Kidney (tissue), 14 donors: ENCODE measurements around the gene CD209. TPM values are rescaled to one million over a fixed set of nuclear protein-coding genes. Genes with fewer than 3 reads are reported as not detected.

Experiments
- DNase-seq, 5 donors: peaks; one replicate each; pipeline ENCODE4 v3.0.0-alpha.2; 2013 to 2020
- FAIRE-seq: peaks from 2 replicates; lab custom pipeline; 2012; peaks lifted over from hg19 to GRCh38; lab: Jason Lieb, UNC
- H3K27ac ChIP-seq, 2 donors: one replicate each; pipeline ENCODE4 v1.7.0; 2013; ENCODE audit warnings: low read depth in 2 of 2, low read length in 2 of 2, inconsistent platforms in 1 of 2
- H3K27me3 ChIP-seq: one replicate; pipeline ENCODE4 v1.7.1; 2013; ENCODE audit warnings: low read length, inconsistent platforms; ENCODE audit not compliant: control insufficient read depth, insufficient read depth
- H3K36me3 ChIP-seq, 3 donors: one replicate each; pipeline versions ENCODE4 v1.7.0 to v1.7.1; 2013; ENCODE audit warnings: low read length in 3 of 3, control low read depth in 1 of 3, inconsistent platforms in 1 of 3; ENCODE audit not compliant: insufficient read depth in 3 of 3, control insufficient read depth in 2 of 3
- H3K4me1 ChIP-seq, 3 donors: one replicate each; pipeline versions ENCODE4 v1.7.0 to v1.7.1; 2013; ENCODE audit warnings: low read length in 3 of 3, inconsistent platforms in 1 of 3, low read depth in 1 of 3; ENCODE audit not compliant: control insufficient read depth in 2 of 3, insufficient read depth in 2 of 3
- H3K4me3 ChIP-seq, 3 donors: one replicate each; pipeline versions ENCODE4 v1.7.0 to v1.8.1; 2013; ENCODE audit warnings: low read length in 3 of 3, control low read depth in 1 of 3, inconsistent platforms in 1 of 3
- H3K9ac ChIP-seq, 3 donors: one replicate each; pipeline versions ENCODE4 v1.7.0 to v1.7.1; 2013; ENCODE audit warnings: low read length in 3 of 3, control low read depth in 1 of 3, inconsistent platforms in 1 of 3
- H3K9me3 ChIP-seq, 3 donors: one replicate each; pipeline versions ENCODE4 v1.7.0 to v1.7.1; 2013; ENCODE audit warnings: low read length in 3 of 3, control low read depth in 1 of 3, inconsistent platforms in 1 of 3; ENCODE audit not compliant: control insufficient read depth in 2 of 3, insufficient read depth in 1 of 3
- intact Hi-C: fragments of 100-400 bp; cut with DNase I; formaldehyde crosslinking; loops from one replicate; pipeline ENCODE4 v1.11.1; 2022
- polyA plus RNA-seq: library from polyadenylated mRNA; stranded (reverse); fragments of 350-450 nt; fragmentation: Illumina TruSeq; extraction: RNeasy Lipid Tissue Mini Kit (QIAGEN cat#74804); gene quantifications from one replicate; pipeline ENCODE4 v1.2.3, GENCODE V29; 2014; ENCODE audit warnings: low read depth, low replicate concordance; ENCODE audit not compliant: insufficient read depth
- total RNA-seq: library from RNA; stranded (reverse); fragmentation: NEBNext Ultra II Directional; extraction: Animal tissue kit (Norgen Biotek cat#: 25700); gene quantifications from one replicate; pipeline ENCODE4 v1.2.1, GENCODE V29; 2021
- TF ChIP-seq, protein P1 (sequence below): IDR thresholded peaks from 3 replicates; pipeline ENCODE4 v1.5.1; 2012; ENCODE audit warnings: mild to moderate bottlenecking, moderate library complexity, borderline replicate concordance; ENCODE audit not compliant: insufficient read depth; ENCODE audit errors: extremely low read depth
- donor health status: control.
- donor health status: control.
- donor health status: control.
- donor health status: control.
- donor health status: control.
- donor health status: DM: yes; HTN: yes; CAD: no.
- donor health status: Normal renal cell carcinoma (clear cell type).

CD209 gene
- total and polyA plus RNA-seq, 2 donors from 2014 or later = 1.2 to 11.7 TPM

DNA sequence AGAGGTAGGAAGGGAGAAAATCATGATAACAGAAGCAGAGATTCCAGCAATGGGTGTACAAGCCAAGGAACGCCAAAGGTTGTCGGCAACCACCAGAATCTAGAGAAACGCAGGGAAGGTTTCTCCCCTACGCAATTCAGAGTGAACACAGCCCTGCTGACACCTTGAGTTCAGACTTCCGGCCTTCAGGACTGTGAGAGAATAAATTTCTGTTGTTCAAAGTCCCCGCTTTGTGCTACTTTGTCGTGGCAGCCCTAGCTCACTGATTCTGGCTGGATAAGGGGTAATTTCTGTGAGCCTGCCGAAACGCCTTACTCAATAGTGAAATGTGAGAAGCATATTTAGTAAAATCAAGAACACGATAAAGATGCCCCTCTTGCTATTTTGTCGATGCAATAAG is 10.1 kb downstream of the CD209 start:
- no peaks in the 10 kb centered on the region for H3K36me3 ChIP-seq
- H3K4me1 ChIP-seq = no peaks in the 10 kb centered on the region
- intact Hi-C loops = no loop called here
- FAIRE-seq (no peak), DNase-seq (no peak)
- H3K9ac ChIP-seq = no peak overlapping the region
- H3K4me3 ChIP-seq = no peak overlapping the region
- no peaks in the 10 kb centered on the region for H3K27me3 ChIP-seq
- no peak overlapping the region for H3K27ac ChIP-seq
- H3K9me3 ChIP-seq = no peaks in the 10 kb centered on the region
- TF ChIP-seq, protein P1, sequence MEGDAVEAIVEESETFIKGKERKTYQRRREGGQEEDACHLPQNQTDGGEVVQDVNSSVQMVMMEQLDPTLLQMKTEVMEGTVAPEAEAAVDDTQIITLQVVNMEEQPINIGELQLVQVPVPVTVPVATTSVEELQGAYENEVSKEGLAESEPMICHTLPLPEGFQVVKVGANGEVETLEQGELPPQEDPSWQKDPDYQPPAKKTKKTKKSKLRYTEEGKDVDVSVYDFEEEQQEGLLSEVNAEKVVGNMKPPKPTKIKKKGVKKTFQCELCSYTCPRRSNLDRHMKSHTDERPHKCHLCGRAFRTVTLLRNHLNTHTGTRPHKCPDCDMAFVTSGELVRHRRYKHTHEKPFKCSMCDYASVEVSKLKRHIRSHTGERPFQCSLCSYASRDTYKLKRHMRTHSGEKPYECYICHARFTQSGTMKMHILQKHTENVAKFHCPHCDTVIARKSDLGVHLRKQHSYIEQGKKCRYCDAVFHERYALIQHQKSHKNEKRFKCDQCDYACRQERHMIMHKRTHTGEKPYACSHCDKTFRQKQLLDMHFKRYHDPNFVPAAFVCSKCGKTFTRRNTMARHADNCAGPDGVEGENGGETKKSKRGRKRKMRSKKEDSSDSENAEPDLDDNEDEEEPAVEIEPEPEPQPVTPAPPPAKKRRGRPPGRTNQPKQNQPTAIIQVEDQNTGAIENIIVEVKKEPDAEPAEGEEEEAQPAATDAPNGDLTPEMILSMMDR = no peak

DNA sequence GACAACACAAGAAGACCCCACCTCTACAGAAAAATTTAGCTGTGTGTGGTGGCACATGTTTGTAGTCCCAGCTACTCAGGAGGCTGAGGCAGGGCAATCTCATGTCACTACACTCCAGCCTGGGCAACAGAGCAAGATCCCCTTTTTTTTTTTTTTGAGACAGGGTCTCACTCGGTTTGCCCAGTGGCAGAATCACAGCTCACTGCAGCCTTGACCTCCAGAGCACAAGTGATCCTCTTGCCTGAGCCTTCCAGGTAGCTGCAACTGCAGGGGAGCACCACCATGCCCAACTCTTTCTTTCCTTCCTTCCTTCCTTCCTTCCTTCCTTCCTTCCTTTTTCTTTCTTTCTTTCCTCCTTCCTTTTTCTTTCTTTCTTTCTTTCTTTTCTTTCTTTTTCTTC is 11.2 kb downstream of the CD209 start:
- no peaks in the 10 kb centered on the region for H3K9me3 ChIP-seq
- H3K9ac ChIP-seq = no peak overlapping the region
- peaks cover 6% of the 10 kb centered on the region for H3K27me3 ChIP-seq
- no peak overlapping the region for H3K27ac ChIP-seq
- no peaks in the 10 kb centered on the region for H3K4me1 ChIP-seq
- TF ChIP-seq, protein P1 = no peak
- intact Hi-C loops = no loop called here
- H3K4me3 ChIP-seq = no peak overlapping the region
- no peak for FAIRE-seq
- no peaks in the 10 kb centered on the region for H3K36me3 ChIP-seq
- DNase-seq = peak in 1 of 5 donors; percentile 4

DNA sequence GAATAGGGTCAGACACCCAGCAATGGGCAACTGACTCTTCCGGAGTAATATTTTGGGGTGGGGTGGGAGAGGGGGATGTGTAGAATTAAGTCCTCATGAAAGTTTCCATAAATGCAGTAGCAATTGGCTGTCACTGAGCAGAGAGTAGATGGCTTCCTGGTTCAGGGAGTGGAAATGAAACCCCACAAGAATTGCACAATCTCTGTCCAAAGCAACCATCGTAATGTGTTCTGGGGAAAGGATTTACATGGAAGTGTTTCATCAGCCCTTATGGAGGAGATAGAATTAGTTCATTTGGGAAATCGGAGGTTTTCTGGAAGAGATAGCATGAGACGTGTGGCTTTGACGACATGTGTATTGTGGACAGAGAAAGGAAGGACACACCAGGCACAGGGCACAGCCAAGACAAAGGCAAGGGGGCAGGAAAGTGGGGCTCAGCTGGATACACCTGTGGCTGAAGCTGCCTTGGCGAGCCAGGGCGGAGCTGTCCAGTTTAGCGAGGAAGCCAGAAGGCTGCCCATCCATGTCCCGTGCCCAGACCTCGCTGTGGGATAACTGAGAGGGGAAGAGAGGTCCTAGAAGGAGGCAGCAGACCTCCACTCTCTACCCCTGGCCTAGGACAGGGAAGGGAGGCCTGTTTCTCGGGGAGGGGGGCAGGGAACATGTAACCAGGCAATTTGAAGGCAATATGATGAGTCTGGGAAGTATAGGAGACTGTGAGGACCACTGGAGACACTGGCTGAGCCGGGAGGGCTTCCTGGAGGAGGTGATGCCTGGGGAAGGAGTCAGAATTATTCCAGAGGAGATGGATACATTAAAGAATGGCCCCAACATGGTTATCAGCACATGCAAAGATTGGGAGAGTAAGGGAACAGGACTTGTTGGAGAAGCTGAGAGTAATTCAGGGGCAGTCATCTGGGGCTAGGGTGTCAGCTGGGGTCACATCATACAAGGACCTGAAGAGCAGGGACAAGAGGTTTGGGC is 12.8 kb downstream of the CD209 start:
- DNase-seq (peak in 1 of 5 donors; percentile 28), FAIRE-seq (no peak)
- H3K9ac ChIP-seq = no peak overlapping the region
- intact Hi-C loops = no loop called here
- no peak overlapping the region for H3K4me3 ChIP-seq
- no peaks in the 10 kb centered on the region for H3K36me3 ChIP-seq
- H3K4me1 ChIP-seq = no peaks in the 10 kb centered on the region
- TF ChIP-seq, protein P1 = no peak
- H3K27me3 ChIP-seq = peaks cover 9% of the 10 kb centered on the region
- H3K9me3 ChIP-seq = no peaks in the 10 kb centered on the region
- no peak overlapping the region for H3K27ac ChIP-seq
